Endothelial cell of umbilical vein (primary cell): ENCODE measurements around the gene NRXN3. TPM values are rescaled to one million over a fixed set of nuclear protein-coding genes. Genes with fewer than 3 reads are reported as not detected.

ENCODE experiments used
- BruUV-seq: library from RNA; stranded (reverse); fragments of 400-500 nt; replicated peaks from 2 replicates; lab custom pipeline; 2021; lab: Mats Ljungman, UMichigan
- CTCF ChIA-PET: fragments of 300-600, 350-600 bp; sonication (Branson Sonifier 250); formaldehyde crosslinking; loops from one replicate; lab custom pipeline; 2021; ENCODE audit warnings: antibody characterized with exemption, inconsistent platforms; lab: Charles Lee
- POLR2A ChIA-PET: fragments of 300-600, 350-600 bp; sonication (Branson Sonifier 250); formaldehyde crosslinking; loops from one replicate; lab custom pipeline; 2021; ENCODE audit warnings: antibody characterized with exemption, inconsistent platforms; lab: Charles Lee
- DNase-seq: peaks from one replicate; pipeline ENCODE4 v3.0.0-alpha.2; 2011; ENCODE audit warnings: low read depth, low spot score
- FAIRE-seq: peaks from 2 replicates; lab custom pipeline; 2011; peaks lifted over from hg19 to GRCh38; lab: Jason Lieb, UNC
- H2AFZ ChIP-seq: 2 replicates; pipeline ENCODE4 v1.6.0; 2012; ENCODE audit warnings: low read depth, low read length, control low read depth, inconsistent platforms
- H3K27ac ChIP-seq: 2 replicates; pipeline ENCODE4 v1.5.1; 2011; ENCODE audit warnings: low read depth, mild to moderate bottlenecking, control low read depth, low read length, moderate library complexity; ENCODE audit not compliant: insufficient read depth
- H3K27me3 ChIP-seq, 2 experiments: 2 replicates each; pipeline versions ENCODE4 v1.6.0 to v1.6.1; 2011; ENCODE audit warnings: low read length in 2 of 2, mixed read lengths in 1 of 2; ENCODE audit not compliant: control insufficient read depth in 2 of 2, insufficient read depth in 2 of 2
- H3K36me3 ChIP-seq, 2 experiments: 2 replicates in 1 of 2; 3 replicates in 1 of 2; pipeline ENCODE4 v1.5.1; 2011; ENCODE audit warnings: low read length in 2 of 2, mild to moderate bottlenecking in 1 of 2, moderate library complexity in 1 of 2; ENCODE audit not compliant: control insufficient read depth in 2 of 2, insufficient read depth in 2 of 2; ENCODE audit errors: extremely low read depth in 1 of 2
- H3K4me1 ChIP-seq: 3 replicates; pipeline ENCODE4 v1.5.1; 2011; ENCODE audit warnings: mild to moderate bottlenecking, low read length; ENCODE audit not compliant: control insufficient read depth, insufficient read depth; ENCODE audit errors: extremely low read depth
- H3K4me2 ChIP-seq: 2 replicates; pipeline ENCODE4 v1.6.1; 2011; ENCODE audit warnings: low read length, control low read depth, mixed read lengths; ENCODE audit not compliant: insufficient read depth
- H3K4me3 ChIP-seq, 3 experiments: fragments of 200-600 bp in 1 of 3; sonication (generic), shearing (Covaris generic) in 1 of 3; replicated peaks in 1 of 3; 2 replicates each; pipeline ENCODE4 v1.5.1; 2011 to 2016; ENCODE audit warnings: control low read depth in 3 of 3, low read length in 3 of 3, mild to moderate bottlenecking in 2 of 3, inconsistent platforms in 1 of 3, low read depth in 1 of 3, moderate library complexity in 1 of 3; ENCODE audit not compliant: insufficient read depth in 1 of 3
- H3K79me2 ChIP-seq: 2 replicates; pipeline ENCODE4 v1.6.0; 2012; ENCODE audit warnings: low read length, inconsistent platforms; ENCODE audit not compliant: control insufficient read depth, insufficient read depth
- H3K9ac ChIP-seq: replicated peaks from 2 replicates; pipeline ENCODE3; 2011; ENCODE audit warnings: low read length, control low read depth; ENCODE audit not compliant: insufficient read depth; ENCODE audit errors: extremely low read depth
- H3K9me1 ChIP-seq: replicated peaks from 3 replicates; pipeline ENCODE4 v1.6.0; 2011; ENCODE audit warnings: mild to moderate bottlenecking, low read length; ENCODE audit not compliant: control insufficient read depth, insufficient read depth; ENCODE audit errors: extremely low read depth
- H3K9me3 ChIP-seq: replicated peaks from 2 replicates; pipeline ENCODE4 v1.5.1; 2012; ENCODE audit warnings: low read length, inconsistent platforms; ENCODE audit not compliant: control insufficient read depth, insufficient read depth
- H4K20me1 ChIP-seq: replicated peaks from 2 replicates; pipeline ENCODE3; 2011; ENCODE audit warnings: mild to moderate bottlenecking, low read length; ENCODE audit not compliant: control insufficient read depth, insufficient read depth; ENCODE audit errors: extremely low read depth
- EZH2 ChIP-seq: IDR thresholded peaks from 2 replicates; pipeline ENCODE4 v1.6.1; 2012; ENCODE audit warnings: borderline replicate concordance, low read depth, mild to moderate bottlenecking, moderate library complexity, low read length, inconsistent platforms; ENCODE audit not compliant: severe bottlenecking
- FOS ChIP-seq: IDR thresholded peaks from 2 replicates; pipeline ENCODE4 v1.6.1; 2011; ENCODE audit warnings: mild to moderate bottlenecking, low read length, moderate library complexity, borderline replicate concordance; ENCODE audit not compliant: insufficient read depth
- GATA2 ChIP-seq: IDR thresholded peaks from 2 replicates; pipeline ENCODE4 v1.7.0; 2011; ENCODE audit warnings: low read depth, mild to moderate bottlenecking, moderate library complexity, mixed read lengths, low read length; ENCODE audit not compliant: insufficient read length, insufficient read depth
- JUN ChIP-seq: IDR thresholded peaks from 2 replicates; pipeline ENCODE4 v1.6.1; 2011; ENCODE audit warnings: borderline replicate concordance, low read depth; ENCODE audit not compliant: insufficient read length, insufficient read depth
- MYC ChIP-seq: IDR thresholded peaks from one replicate; pipeline ENCODE4 v1.6.1; 2011; ENCODE audit warnings: mild to moderate bottlenecking, low read depth, low read length
- POLR2A ChIP-seq: IDR thresholded peaks from 2 replicates; pipeline ENCODE4 v1.6.1; 2012; ENCODE audit warnings: low read depth, mild to moderate bottlenecking, control low read depth, low read length
- POLR2AphosphoS5 ChIP-seq: IDR thresholded peaks from 2 replicates; pipeline ENCODE4 v1.6.1; 2012; ENCODE audit warnings: low read depth, mild to moderate bottlenecking, control low read depth, low read length, moderate library complexity; ENCODE audit not compliant: insufficient read depth
- dilution Hi-C: fragments of 300-500 bp; cut with MboI; formaldehyde crosslinking; loops from one replicate; pipeline ENCODE4 v1.15.0; 2019; ENCODE audit warnings: low sequenced_read_pairs; ENCODE audit not compliant: extremely low pct_ligation_motif_present
- intact Hi-C: fragments of 100-400 bp; cut with micrococcal nuclease; formaldehyde crosslinking; loops from one replicate; pipeline ENCODE4 v1.10.0; 2022
- polyA plus RNA-seq, 4 experiments: library from polyadenylated mRNA; depleted of rRNA in 3 of 4; stranded (reverse) in 3 of 4; unstranded in 1 of 4; fragments of >200 nt; gene quantifications; 2 replicates each; pipeline versions ENCODE4 v1.2.1 to v1.2.3, GENCODE V29; 2011 to 2012; ENCODE audit warnings: missing spikeins in 1 of 4
- total RNA-seq: library from RNA; stranded (reverse); gene quantifications from 2 replicates; pipeline ENCODE4 v1.2.3, GENCODE V29; 2021
- TF ChIP-seq, protein P1 (sequence below): IDR thresholded peaks from 2 replicates; pipeline ENCODE4 v1.6.1; 2011; ENCODE audit not compliant: insufficient read depth, insufficient read length
- TF ChIP-seq, protein P2 (sequence below), 2 donors: IDR thresholded peaks; 1 replicate in 1 of 2; 2 replicates in 1 of 2; pipeline ENCODE4 v1.5.1; 2011; ENCODE audit warnings: low read length in 2 of 2, mild to moderate bottlenecking in 2 of 2, moderate library complexity in 2 of 2, control low read depth in 1 of 2, inconsistent platforms in 1 of 2, low read depth in 1 of 2; ENCODE audit not compliant: insufficient read depth in 1 of 2; ENCODE audit errors: extremely low read depth in 1 of 2

Gene NRXN3
- total and polyA plus RNA-seq, 2 donors (not counting 3 experiments of a cell fraction or from before 2014, with no cell fraction given) = 0.72 to 4.2 TPM

DNA sequence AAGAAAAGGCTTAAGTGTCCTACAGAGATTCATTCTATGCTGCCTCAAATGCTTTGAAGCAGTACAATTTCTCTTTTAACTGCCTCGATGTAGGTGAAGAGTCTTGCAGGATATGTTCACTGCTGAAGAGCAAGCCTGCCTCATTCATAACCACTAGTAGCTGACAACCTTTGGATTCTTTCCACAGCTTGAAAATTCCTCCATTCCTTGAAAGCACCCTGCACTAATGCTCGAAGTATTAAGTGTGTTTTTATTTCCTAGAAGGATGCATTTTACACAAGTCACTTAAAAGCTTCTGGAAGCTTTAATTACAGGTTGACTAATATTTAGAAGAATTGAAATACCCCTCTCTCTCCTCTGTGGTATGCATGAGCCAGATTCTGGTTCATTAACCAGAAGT is 1611.7 kb downstream of the NRXN3 start:
- Histone ChIP-seq H3K9me1 (no peaks in the 10 kb centered on the region), H3K27ac (no peak overlapping the region), H3K9ac (no peak overlapping the region), H3K4me1 (no peaks in the 10 kb centered on the region), H3K79me2 (no peaks in the 10 kb centered on the region), H3K9me3 (peaks cover 2% of the 10 kb centered on the region), H4K20me1 (no peaks in the 10 kb centered on the region), H3K4me2 (no peak overlapping the region), H3K36me3 (no peaks in the 10 kb centered on the region), H3K27me3 (no peaks in the 10 kb centered on the region), H3K4me3 (no peak overlapping the region), H2AFZ (no peak overlapping the region)
- intact Hi-C loops = no loop called here
- no TSS peak for BruUV-seq
- TF ChIP-seq, protein P1, sequence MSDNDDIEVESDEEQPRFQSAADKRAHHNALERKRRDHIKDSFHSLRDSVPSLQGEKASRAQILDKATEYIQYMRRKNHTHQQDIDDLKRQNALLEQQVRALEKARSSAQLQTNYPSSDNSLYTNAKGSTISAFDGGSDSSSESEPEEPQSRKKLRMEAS = no peak
- CTCF ChIA-PET = no interaction called here
- DNase-seq (no peak), FAIRE-seq (no peak)
- dilution Hi-C loops = no loop called here
- POLR2A ChIA-PET = no interaction called here

DNA sequence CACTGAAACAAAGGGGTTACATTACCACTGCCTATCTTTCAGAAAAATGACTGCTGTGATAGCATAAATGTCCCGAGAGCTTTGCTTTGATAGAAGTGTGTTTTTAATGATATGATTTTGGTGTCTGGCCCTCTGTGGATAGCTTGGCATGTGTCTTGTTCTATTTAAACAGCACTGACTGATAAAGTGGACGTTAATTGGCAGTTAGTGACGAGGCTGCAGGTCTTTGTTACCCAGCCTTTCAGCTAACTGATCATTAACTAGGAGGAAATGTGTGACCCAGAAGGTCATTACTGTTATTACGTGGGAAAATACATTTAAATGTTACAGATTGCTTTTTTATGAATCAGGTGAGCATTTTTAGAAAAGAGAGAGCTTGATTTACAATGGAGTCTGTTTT is 1612.9 kb downstream of the NRXN3 start:
- no TSS peak for BruUV-seq
- no peak overlapping the region for H3K27ac ChIP-seq
- FAIRE-seq = no peak
- no peaks in the 10 kb centered on the region for H3K4me1 ChIP-seq
- H3K9me1 ChIP-seq = no peaks in the 10 kb centered on the region
- TF ChIP-seq FOS (no peak), GATA2 (no peak), POLR2AphosphoS5 (no peak), JUN (no peak), EZH2 (no peak), MYC (no peak), POLR2A (no peak)
- TF ChIP-seq, protein P2, sequence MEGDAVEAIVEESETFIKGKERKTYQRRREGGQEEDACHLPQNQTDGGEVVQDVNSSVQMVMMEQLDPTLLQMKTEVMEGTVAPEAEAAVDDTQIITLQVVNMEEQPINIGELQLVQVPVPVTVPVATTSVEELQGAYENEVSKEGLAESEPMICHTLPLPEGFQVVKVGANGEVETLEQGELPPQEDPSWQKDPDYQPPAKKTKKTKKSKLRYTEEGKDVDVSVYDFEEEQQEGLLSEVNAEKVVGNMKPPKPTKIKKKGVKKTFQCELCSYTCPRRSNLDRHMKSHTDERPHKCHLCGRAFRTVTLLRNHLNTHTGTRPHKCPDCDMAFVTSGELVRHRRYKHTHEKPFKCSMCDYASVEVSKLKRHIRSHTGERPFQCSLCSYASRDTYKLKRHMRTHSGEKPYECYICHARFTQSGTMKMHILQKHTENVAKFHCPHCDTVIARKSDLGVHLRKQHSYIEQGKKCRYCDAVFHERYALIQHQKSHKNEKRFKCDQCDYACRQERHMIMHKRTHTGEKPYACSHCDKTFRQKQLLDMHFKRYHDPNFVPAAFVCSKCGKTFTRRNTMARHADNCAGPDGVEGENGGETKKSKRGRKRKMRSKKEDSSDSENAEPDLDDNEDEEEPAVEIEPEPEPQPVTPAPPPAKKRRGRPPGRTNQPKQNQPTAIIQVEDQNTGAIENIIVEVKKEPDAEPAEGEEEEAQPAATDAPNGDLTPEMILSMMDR (IDR thresholded peaks at IDR 0.05; ENCODE audit: extremely low read depth in 1 of 2, insufficient read depth in 1 of 2, low read depth in 1 of 2, low read length in 2 of 2) = no peak
- TF ChIP-seq, protein P1 = no peak
- dilution Hi-C loops = no loop called here
- H4K20me1 ChIP-seq = no peaks in the 10 kb centered on the region
- no peak overlapping the region for H3K9ac ChIP-seq
- ChIA-PET CTCF (no interaction called here), POLR2A (no interaction called here)
- DNase-seq = no peak
- peaks cover 2% of the 10 kb centered on the region for H3K9me3 ChIP-seq
- intact Hi-C loops = no loop called here
- H2AFZ ChIP-seq = no peak overlapping the region
- H3K27me3 ChIP-seq = no peaks in the 10 kb centered on the region
- H3K79me2 ChIP-seq = no peaks in the 10 kb centered on the region
- H3K4me3 ChIP-seq = no peak overlapping the region
- no peak overlapping the region for H3K4me2 ChIP-seq
- H3K36me3 ChIP-seq = no peaks in the 10 kb centered on the region
